Natural killer cell (primary cell): Measurements from ENCODE around the gene USP3. TPM values are rescaled to one million over a fixed set of nuclear protein-coding genes. Genes with fewer than 3 reads are reported as not detected.
A peak's percentile ranks its signal among the peaks of the same experiment; 100 is the strongest.

Source experiments
- ATAC-seq, 3 donors: fragments of 150-1000 bp in 2 of 3; fragments of 200-7000 bp in 1 of 3; cut with Tn5 transposase; 1 replicate in 1 of 3; 2 replicates in 2 of 3; pipeline ENCODE4 v1.10.0; 2021; ENCODE audit warnings: mild to moderate bottlenecking in 2 of 3, moderate library complexity in 2 of 3
- DNase-seq, 2 donors: peaks; one replicate each; pipeline versions ENCODE4 v3.0.0 to v3.0.0-alpha.2; 2013 to 2021; ENCODE audit warnings: mixed read lengths in 1 of 2
- H3K27ac ChIP-seq: one replicate; pipeline ENCODE4 v1.5.1; 2013; ENCODE audit warnings: mild to moderate bottlenecking, low read length
- H3K27me3 ChIP-seq: one replicate; pipeline ENCODE4 v1.6.1; 2013; ENCODE audit warnings: low read length; ENCODE audit not compliant: control insufficient read depth, insufficient read depth
- H3K36me3 ChIP-seq: one replicate; pipeline ENCODE4 v1.6.1; 2013; ENCODE audit warnings: low read length; ENCODE audit not compliant: control insufficient read depth, insufficient read depth
- H3K4me1 ChIP-seq: one replicate; pipeline ENCODE4 v1.6.1; 2013; ENCODE audit warnings: low read length; ENCODE audit not compliant: control insufficient read depth, insufficient read depth
- H3K4me3 ChIP-seq: one replicate; pipeline ENCODE4 v1.5.1; 2013; ENCODE audit warnings: low read length
- H3K9me3 ChIP-seq: one replicate; pipeline ENCODE4 v1.6.1; 2013; ENCODE audit warnings: low read length; ENCODE audit not compliant: control insufficient read depth, insufficient read depth
- H3K27ac Mint-ChIP-seq, 2 donors: one replicate each; pipeline ENCODE4 v1.8.0; 2022; ENCODE audit warnings: mild to moderate bottlenecking in 2 of 2, mixed read lengths in 2 of 2, moderate library complexity in 1 of 2
- H3K27me3 Mint-ChIP-seq, 2 donors: one replicate each; pipeline ENCODE4 v1.8.0; 2022; ENCODE audit warnings: low read depth in 2 of 2, mixed read lengths in 2 of 2
- H3K36me3 Mint-ChIP-seq: one replicate; pipeline ENCODE4 v1.8.0; 2022; ENCODE audit warnings: mixed read lengths
- H3K4me1 Mint-ChIP-seq, 2 donors: one replicate each; pipeline ENCODE4 v1.8.0; 2022; ENCODE audit warnings: mixed read lengths in 2 of 2
- H3K4me3 Mint-ChIP-seq: one replicate; pipeline ENCODE4 v1.8.0; 2022; ENCODE audit warnings: mild to moderate bottlenecking, moderate library complexity, mixed read lengths
- H3K9me3 Mint-ChIP-seq, 2 donors: one replicate each; pipeline ENCODE4 v1.8.0; 2022; ENCODE audit warnings: mixed read lengths in 2 of 2
- CTCF ChIP-seq: fragments of 200-600 bp; IDR thresholded peaks from one replicate; pipeline ENCODE4 v1.8.0; 2022; ENCODE audit warnings: antibody characterized with exemption
- WGBS: methylation state at CpG from one replicate; pipeline ENCODE4 v1.1.7; 2013; ENCODE audit warnings: missing lambda C conversion rate; ENCODE audit not compliant: insufficient coverage; 5-methylcytosine and 5-hydroxymethylcytosine counted together
- intact Hi-C: fragments of 100-400 bp; cut with micrococcal nuclease; formaldehyde crosslinking; loops from one replicate; pipeline ENCODE4 v1.14.2; 2022
- total RNA-seq, 4 donors: library from RNA; stranded (reverse); fragments of 120-200 nt in 1 of 4; gene quantifications; one replicate each; pipeline versions ENCODE4 v1.2.3 to v1.2.4, GENCODE V29; 2013 to 2022

Gene USP3
- total RNA-seq, 3 donors from 2014 or later (not counting 1 experiment from before 2014, with no cell fraction given) = 163 to 187 (median 169) TPM

- H3K4me3 ChIP-seq = no peak overlapping the region
- Mint-ChIP-seq H3K27me3 (no peaks in the 10 kb centered on the region), H3K36me3 (no peaks in the 10 kb centered on the region), H3K4me1 (peaks cover 36 to 59% of the 10 kb centered on the region in 2 donors), H3K4me3 (peak overlapping the region; percentile 92), H3K27ac (peak overlapping the region in 1 of 2 donors; percentile 77), H3K9me3 (no peaks in the 10 kb centered on the region)
- no peaks in the 10 kb centered on the region for H3K27me3 ChIP-seq
- peaks cover 5% of the 10 kb centered on the region for H3K36me3 ChIP-seq
- H3K9me3 ChIP-seq = no peaks in the 10 kb centered on the region
- WGBS = 86% methylated on average over 11 of the region's 12 CpGs
- TF ChIP-seq CTCF = no peak
- intact Hi-C loops = loop anchor here (1.0 kb wide), 1 partner anchor 23 kb away; no protein-coding TSS in a partner anchor
- no peak for DNase-seq
- no peak for ATAC-seq
- H3K27ac ChIP-seq = no peak overlapping the region
- H3K4me1 ChIP-seq = peaks cover 35% of the 10 kb centered on the region
Observed at GRCh38 chr15:63598473-63599400, 94.3 kb downstream of the USP3 start.

GRCh38 chr15:63599401-63600000, 95.1 kb downstream of the USP3 start:
- Histone ChIP-seq H3K27me3 (no peaks in the 10 kb centered on the region), H3K4me3 (peak overlapping the region; percentile 65), H3K27ac (peak overlapping the region; percentile 70), H3K36me3 (no peaks in the 10 kb centered on the region), H3K9me3 (no peaks in the 10 kb centered on the region), H3K4me1 (peaks cover 35% of the 10 kb centered on the region)
- ATAC-seq = no peak
- no peaks in the 10 kb centered on the region for H3K36me3 Mint-ChIP-seq
- intact Hi-C loops = no loop called here
- no peaks in the 10 kb centered on the region for H3K9me3 Mint-ChIP-seq
- DNase-seq = peak in 1 of 2 donors; percentile 61
- peaks cover 35 to 53% of the 10 kb centered on the region in 2 donors for H3K4me1 Mint-ChIP-seq
- H3K27me3 Mint-ChIP-seq = no peaks in the 10 kb centered on the region
- TF ChIP-seq CTCF = no peak
- peak overlapping the region; percentile 92 for H3K4me3 Mint-ChIP-seq
- H3K27ac Mint-ChIP-seq = peak overlapping the region; percentile 77 to 84
- 17% methylated on average over 19 of the region's 19 CpGs for WGBS

- H3K27ac ChIP-seq = peak overlapping the region; percentile 70
- peaks cover 30 to 51% of the 10 kb centered on the region in 2 donors for H3K4me1 Mint-ChIP-seq
- DNase-seq (no peak), ATAC-seq (no peak)
- peak overlapping the region; percentile 77 to 84 for H3K27ac Mint-ChIP-seq
- H3K9me3 Mint-ChIP-seq = no peaks in the 10 kb centered on the region
- peak; percentile 3 for TF ChIP-seq CTCF
- intact Hi-C loops = loop anchor here (1.0 to 5.0 kb wide), 2 partner anchors 93 to 134 kb away; no protein-coding TSS in a partner anchor
- no peaks in the 10 kb centered on the region for H3K9me3 ChIP-seq
- WGBS = 14% methylated on average over 26 of the region's 26 CpGs
- H3K27me3 ChIP-seq = no peaks in the 10 kb centered on the region
- peaks cover 32% of the 10 kb centered on the region for H3K4me1 ChIP-seq
- no peaks in the 10 kb centered on the region for H3K36me3 ChIP-seq
- H3K27me3 Mint-ChIP-seq = no peaks in the 10 kb centered on the region
- H3K4me3 ChIP-seq = peak overlapping the region; percentile 65
- H3K36me3 Mint-ChIP-seq = no peaks in the 10 kb centered on the region
- peak overlapping the region; percentile 92 for H3K4me3 Mint-ChIP-seq
Observed at GRCh38 chr15:63600001-63600615, 95.7 kb downstream of the USP3 start.
